H1 (cell line): ENCODE measurements around the gene HES7. TPM values are rescaled to one million over a fixed set of nuclear protein-coding genes. Genes with fewer than 3 reads are reported as not detected.

Experiments used
- CTCF ChIA-PET: fragments of 300-600 bp; sonication (Branson Sonifier 250); formaldehyde crosslinking; loops from one replicate; lab custom pipeline; 2021; ENCODE audit not compliant: partially characterized antibody; lab: Charles Lee
- POLR2A ChIA-PET: fragments of 300-600 bp; sonication (Branson Sonifier 250); formaldehyde crosslinking; loops from one replicate; lab custom pipeline; 2021; ENCODE audit warnings: inconsistent platforms; ENCODE audit not compliant: partially characterized antibody; lab: Charles Lee
- DNase-seq, 2 experiments: peaks; one replicate each; pipeline versions ENCODE4 v3.0.0 to v3.0.0-alpha.2; 2010 to 2022; ENCODE audit warnings: low spot score in 2 of 2, low read depth in 1 of 2, mixed read lengths in 1 of 2
- FAIRE-seq: peaks from 2 replicates; lab custom pipeline; 2011; peaks lifted over from hg19 to GRCh38; lab: Jason Lieb, UNC
- H2AFZ ChIP-seq: 2 replicates; pipeline ENCODE4 v1.8.1; 2012; ENCODE audit warnings: low read length, inconsistent platforms
- H2AK5ac ChIP-seq: 2 replicates; pipeline ENCODE4 v1.6.1; 2013; ENCODE audit warnings: low read depth, low read length
- H2BK120ac ChIP-seq: replicated peaks from 2 replicates; pipeline ENCODE3; 2013; ENCODE audit warnings: low read depth, low read length, inconsistent platforms
- H2BK12ac ChIP-seq: 2 replicates; pipeline ENCODE4 v1.6.1; 2013; ENCODE audit warnings: low read depth, low read length
- H2BK15ac ChIP-seq: 2 replicates; pipeline ENCODE4 v1.6.1; 2013; ENCODE audit warnings: low read length
- H2BK20ac ChIP-seq: 2 replicates; pipeline ENCODE4 v1.6.1; 2013; ENCODE audit warnings: low read length
- H2BK5ac ChIP-seq: 2 replicates; pipeline ENCODE4 v1.6.1; 2013; ENCODE audit warnings: low read depth, low read length
- H3K14ac ChIP-seq: 2 replicates; pipeline ENCODE4 v1.6.1; 2013; ENCODE audit warnings: inconsistent platforms; ENCODE audit not compliant: insufficient read length
- H3K18ac ChIP-seq: 2 replicates; pipeline ENCODE4 v1.6.1; 2013; ENCODE audit warnings: low read length; ENCODE audit errors: extremely low read depth
- H3K23ac ChIP-seq: 2 replicates; pipeline ENCODE4 v1.6.1; 2013; ENCODE audit warnings: inconsistent platforms; ENCODE audit not compliant: insufficient read length
- H3K23me2 ChIP-seq: 2 replicates; pipeline ENCODE4 v1.6.1; 2013; ENCODE audit warnings: low read depth, low read length
- H3K27ac ChIP-seq: 2 replicates; pipeline ENCODE4 v1.6.1; 2011; ENCODE audit warnings: low read depth, low read length, inconsistent platforms
- H3K27me3 ChIP-seq, 4 experiments: replicated peaks in 1 of 4; 1 replicate in 1 of 4; 2 replicates in 3 of 4; pipeline versions ENCODE4 v1.6.1 to v1.8.1; 2011 to 2013; ENCODE audit warnings: low read length in 3 of 4, mild to moderate bottlenecking in 3 of 4, inconsistent platforms in 2 of 4, mixed read lengths in 2 of 4, moderate library complexity in 1 of 4; ENCODE audit not compliant: control insufficient read depth in 3 of 4, insufficient read depth in 3 of 4; ENCODE audit errors: extremely low read depth in 1 of 4
- H3K36me3 ChIP-seq, 4 experiments: 2 replicates each; pipeline versions ENCODE4 v1.6.1 to v1.8.1; 2011 to 2013; ENCODE audit warnings: mild to moderate bottlenecking in 4 of 4, low read length in 3 of 4, moderate library complexity in 2 of 4, control low read depth in 1 of 4, inconsistent platforms in 1 of 4; ENCODE audit not compliant: insufficient read depth in 4 of 4, control insufficient read depth in 2 of 4
- H3K4ac ChIP-seq: replicated peaks from 2 replicates; pipeline ENCODE3; 2013; ENCODE audit warnings: low read length, low read depth, mixed read lengths, inconsistent platforms; ENCODE audit not compliant: insufficient read length
- H3K4me1 ChIP-seq, 4 experiments: replicated peaks in 1 of 4; 1 replicate in 1 of 4; 2 replicates in 3 of 4; pipeline versions ENCODE4 v1.6.1 to v1.8.1; 2011 to 2013; ENCODE audit warnings: low read length in 3 of 4, inconsistent platforms in 2 of 4, mixed read lengths in 1 of 4; ENCODE audit not compliant: insufficient read depth in 4 of 4, control insufficient read depth in 3 of 4
- H3K4me2 ChIP-seq, 2 experiments: 2 replicates each; pipeline versions ENCODE4 v1.6.1 to v1.8.1; 2011 to 2013; ENCODE audit warnings: low read depth in 2 of 2, low read length in 2 of 2, control low read depth in 1 of 2, inconsistent platforms in 1 of 2, mild to moderate bottlenecking in 1 of 2; ENCODE audit not compliant: insufficient read depth in 1 of 2
- H3K4me3 ChIP-seq, 4 experiments: fragments of 200-600, 300-600 bp in 1 of 4; sonication (generic), shearing (Covaris generic), sonication (Bioruptor Twin) in 1 of 4; 2 replicates each; pipeline versions ENCODE4 v1.5.1 to v1.8.1; 2011 to 2016; ENCODE audit warnings: low read length in 4 of 4, low read depth in 3 of 4, control low read depth in 2 of 4, inconsistent platforms in 2 of 4, mild to moderate bottlenecking in 2 of 4, mixed read lengths in 1 of 4, moderate library complexity in 1 of 4; ENCODE audit not compliant: insufficient read depth in 2 of 4; ENCODE audit errors: extremely low read depth in 1 of 4
- H3K56ac ChIP-seq: replicated peaks from 2 replicates; pipeline ENCODE3; 2013; ENCODE audit warnings: low read depth, mild to moderate bottlenecking, mixed read lengths, low read length, inconsistent platforms; ENCODE audit not compliant: insufficient read length
- H3K79me1 ChIP-seq: 2 replicates; pipeline ENCODE4 v1.6.1; 2013; ENCODE audit warnings: low read depth, low read length, control low read depth
- H3K79me2 ChIP-seq, 2 experiments: 2 replicates each; pipeline versions ENCODE4 v1.6.1 to v1.8.1; 2012 to 2013; ENCODE audit warnings: low read length in 2 of 2, mild to moderate bottlenecking in 2 of 2, inconsistent platforms in 1 of 2; ENCODE audit not compliant: insufficient read depth in 2 of 2, control insufficient read depth in 1 of 2
- H3K9ac ChIP-seq, 4 experiments: replicated peaks in 1 of 4; 1 replicate in 1 of 4; 2 replicates in 3 of 4; pipeline versions ENCODE4 v1.6.1 to v1.8.1; 2011 to 2013; ENCODE audit warnings: low read depth in 3 of 4, low read length in 3 of 4, control low read depth in 2 of 4, mild to moderate bottlenecking in 2 of 4, moderate library complexity in 2 of 4, inconsistent platforms in 1 of 4; ENCODE audit errors: extremely low read depth in 1 of 4
- H3K9me3 ChIP-seq, 2 experiments: 2 replicates each; pipeline versions ENCODE4 v1.6.1 to v1.8.1; 2012 to 2013; ENCODE audit warnings: mild to moderate bottlenecking in 2 of 2, moderate library complexity in 2 of 2, control low read depth in 1 of 2, inconsistent platforms in 1 of 2, low read depth in 1 of 2, low read length in 1 of 2, mixed read lengths in 1 of 2; ENCODE audit not compliant: insufficient read depth in 2 of 2
- H4K20me1 ChIP-seq, 2 experiments: replicated peaks in 1 of 2; 2 replicates each; pipeline versions ENCODE3 to v1.8.1; 2011 to 2013; ENCODE audit warnings: inconsistent platforms in 2 of 2, low read length in 2 of 2, mild to moderate bottlenecking in 1 of 2; ENCODE audit not compliant: insufficient read depth in 2 of 2, control insufficient read depth in 1 of 2
- H4K5ac ChIP-seq: 2 replicates; pipeline ENCODE4 v1.6.1; 2013; ENCODE audit warnings: low read length, low read depth, mixed read lengths, inconsistent platforms; ENCODE audit not compliant: insufficient read length
- H4K8ac ChIP-seq: 2 replicates; pipeline ENCODE4 v1.8.0; 2013; ENCODE audit warnings: mild to moderate bottlenecking, moderate library complexity, low read length, inconsistent platforms; ENCODE audit not compliant: insufficient read depth; ENCODE audit errors: extremely low read depth
- H4K91ac ChIP-seq: replicated peaks from 2 replicates; pipeline ENCODE3; 2013; ENCODE audit warnings: low read length, mixed read lengths, inconsistent platforms; ENCODE audit not compliant: insufficient read length
- RAD21 ChIP-seq, 2 experiments: IDR thresholded peaks in 1 of 2; conservative IDR thresholded peaks in 1 of 2; 2 replicates each; pipeline ENCODE4 v1.6.1; 2011; ENCODE audit warnings: low read depth in 2 of 2, low read length in 2 of 2, improper control_type of control experiment in 1 of 2, inconsistent platforms in 1 of 2, mild to moderate bottlenecking in 1 of 2, moderate library complexity in 1 of 2
- TBP ChIP-seq: IDR thresholded peaks from 2 replicates; pipeline ENCODE4 v1.6.1; 2011; ENCODE audit warnings: low read depth, low read length, improper control_type of control experiment
- WGBS, 2 experiments: shearing (Covaris generic) in 1 of 2; methylation state at CpG; one replicate each; pipeline versions ENCODE4 v1.1.6 to v1.1.7; 2013 to 2015; ENCODE audit warnings: low lambda C conversion rate in 2 of 2, mixed read lengths in 2 of 2, inconsistent platforms in 1 of 2, low coverage in 1 of 2, missing lambda C conversion rate in 1 of 2; ENCODE audit not compliant: insufficient replicate concordance in 2 of 2, insufficient coverage in 1 of 2, insufficient read length in 1 of 2; ENCODE audit errors: extremely low coverage in 1 of 2, missing lambda C conversion rate in 1 of 2; 5-methylcytosine and 5-hydroxymethylcytosine counted together
- polyA plus RNA-seq, 7 experiments: library from polyadenylated mRNA; depleted of rRNA in 3 of 7; stranded (reverse) in 5 of 7; unstranded in 2 of 7; fragments of >200 nt in 5 of 7; fragments of 200-250 nt in 2 of 7; gene quantifications; 1 replicate in 5 of 7; 2 replicates in 1 of 7; 4 replicates in 1 of 7; pipeline versions ENCODE4 v1.2.1 to v1.2.3, GENCODE V29; 2011 to 2013; ENCODE audit warnings: missing spikeins in 2 of 7, mixed read lengths in 2 of 7
- total RNA-seq: library from RNA; stranded (reverse); fragmentation: NEBNext Ultra II Directional; extraction: Animal tissue kit (Norgen Biotek cat#: 25700); gene quantifications from 2 replicates; pipeline ENCODE4 v1.2.1, GENCODE V29; 2021

Gene HES7
- total and polyA plus RNA-seq, 2 of the 8 experiments (the other 6 are each of a cell fraction or from before 2014, with no cell fraction given) = 0.20 to 0.32 TPM

DNA sequence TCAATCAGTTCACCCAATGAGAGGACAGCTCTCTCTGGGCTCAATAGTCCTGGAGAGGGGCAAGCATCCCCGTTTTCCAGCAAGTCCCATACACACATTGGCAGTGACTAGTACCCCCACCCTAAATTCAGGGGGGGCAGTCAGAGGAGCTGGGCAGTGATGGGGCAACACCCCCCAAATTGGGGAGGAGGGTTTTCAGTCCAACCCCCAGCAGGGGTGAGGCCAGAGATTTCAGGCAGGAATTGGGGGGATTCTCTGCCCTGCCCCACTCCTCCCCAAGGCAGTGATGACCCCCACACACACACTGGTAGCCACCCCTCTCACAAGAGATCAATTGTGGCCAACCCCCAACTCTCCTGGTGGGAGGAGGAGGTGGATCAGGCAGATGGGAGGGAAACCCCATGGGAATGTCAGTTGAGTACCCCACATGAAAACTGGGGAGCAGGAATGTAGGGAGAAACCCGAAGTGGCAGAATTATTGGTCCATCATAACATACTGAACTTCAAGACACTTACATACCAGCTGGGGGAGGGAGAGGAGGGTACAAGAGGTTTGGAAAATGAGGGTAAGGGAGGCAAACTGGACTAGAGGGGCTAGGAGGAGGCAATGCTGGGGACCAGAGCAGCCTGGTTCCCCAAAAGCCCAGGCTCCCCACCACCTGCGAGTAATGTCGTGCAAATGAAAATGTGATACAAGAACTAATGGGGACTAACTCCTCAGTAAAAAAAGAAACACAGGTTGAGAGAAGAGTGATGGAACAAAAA, 35.7 kb upstream of the HES7 start:
- Histone ChIP-seq H4K8ac (no peak overlapping the region), H4K20me1 (peaks cover 8 to 9% of the 10 kb centered on the region in 2 experiments), H3K4ac (no peak overlapping the region), H2BK12ac (no peak overlapping the region; the same call in 1 of the 2 replicates), H3K23me2 (peaks cover 24% of the 10 kb centered on the region), H2BK20ac (no peak overlapping the region), H4K5ac (no peak overlapping the region), H2BK5ac (no peak overlapping the region), H3K9ac (no peak overlapping the region), H3K36me3 (peaks cover 0 to 10% (median 5%) of the 10 kb centered on the region in 4 experiments; a peak in 6 of 8 replicates), H3K4me2 (no peak overlapping the region), H3K23ac (no peak overlapping the region), H3K27me3 (no peaks in the 10 kb centered on the region), H3K79me2 (peaks cover 0 to 15% of the 10 kb centered on the region in 2 experiments; a peak in 2 of 4 replicates), H3K79me1 (peaks cover 8% of the 10 kb centered on the region), H3K56ac (no peak overlapping the region), H3K18ac (no peak overlapping the region), H3K27ac (no peak overlapping the region), H3K4me3 (no peak overlapping the region), H2BK15ac (0 out of 2 replicates have a peak overlapping the region, but pooled peaks have one; percentile 16), H3K4me1 (peaks cover 11 to 37% (median 24%) of the 10 kb centered on the region in 4 experiments), H2BK120ac (no peak overlapping the region), H2AK5ac (no peak overlapping the region), H3K9me3 (no peaks in the 10 kb centered on the region), H4K91ac (no peak overlapping the region), H2AFZ (no peak overlapping the region), H3K14ac (no peak overlapping the region)
- ChIA-PET CTCF (interaction anchor here (1.0 to 10.3 kb wide), 11 partner anchors 10 to 284 kb away, joined by 3 to 133 read pairs (median 8); partner anchors contain the start of gene ALOXE3), POLR2A (interaction anchor here (0.9 to 15.7 kb wide), 7 partner anchors 9 to 65 kb away, joined by 3 to 289 read pairs (median 3); partner anchors contain the start of gene TMEM107)
- FAIRE-seq = no peak
- no peak for TF ChIP-seq RAD21 (IDR thresholded peaks at IDR 0.05 in 1 of 2, conservative IDR thresholded peaks at IDR 0.05 in 1 of 2; ENCODE audit: low read depth in 2 of 2, low read length in 2 of 2)
- no peak for TF ChIP-seq TBP
- DNase-seq = no peak
- 82% methylated on average over 4 of the region's 4 CpGs; no CpG with 5 or more reads in 1 of the 2 experiments for WGBS, 2 experiments
